SK-N-SH treated with all-trans-retinoic acid at 6 μM for 48 hours (cell line): ENCODE results near the gene ZMIZ1.

Experiments used
- ARNTL ChIP-seq: fragments of 450-650 bp; formaldehyde crosslinking; IDR thresholded peaks from 2 replicates; pipeline ENCODE4 v1.5.0; 2020; ENCODE audit warnings: low read depth, mild to moderate bottlenecking, moderate library complexity, borderline replicate concordance
- BACH2 ChIP-seq: fragments of 250-450 bp; sonication (Bioruptor Pico); IDR thresholded peaks from 2 replicates; pipeline ENCODE4 v1.9.0; 2021; ENCODE audit warnings: mild to moderate bottlenecking, borderline replicate concordance
- CREB5 ChIP-seq: fragments of 250-450 bp; sonication (Bioruptor Pico); IDR thresholded peaks from 2 replicates; pipeline ENCODE4 v1.5.1; 2020; ENCODE audit warnings: low read depth, mild to moderate bottlenecking, moderate library complexity
- PATZ1 ChIP-seq: fragments of 250-450 bp; sonication (Bioruptor Pico); IDR thresholded peaks from 2 replicates; pipeline ENCODE4 v1.8.0; 2020; ENCODE audit warnings: mild to moderate bottlenecking, moderate library complexity, borderline replicate concordance
- RARB ChIP-seq: fragments of 250-450 bp; sonication (Bioruptor Pico); IDR thresholded peaks from 2 replicates; pipeline ENCODE4 v1.8.0; 2021; ENCODE audit warnings: mild to moderate bottlenecking, moderate library complexity
- SNAI2 ChIP-seq: fragments of 250-450 bp; sonication (Bioruptor Pico); IDR thresholded peaks from 2 replicates; pipeline ENCODE4 v1.5.0; 2020; ENCODE audit warnings: mild to moderate bottlenecking, moderate library complexity
- ZFP3 ChIP-seq: fragments of 250-450 bp; sonication (Bioruptor Pico); IDR thresholded peaks from 2 replicates; pipeline ENCODE4 v1.5.0; 2020; ENCODE audit warnings: mild to moderate bottlenecking, moderate library complexity
- TF ChIP-seq, protein P1 (sequence below): fragments of 250-450 bp; sonication (Bioruptor Pico); IDR thresholded peaks from 2 replicates; pipeline ENCODE4 v1.8.0; 2021; ENCODE audit warnings: low read depth, mild to moderate bottlenecking, moderate library complexity, borderline replicate concordance

DNA sequence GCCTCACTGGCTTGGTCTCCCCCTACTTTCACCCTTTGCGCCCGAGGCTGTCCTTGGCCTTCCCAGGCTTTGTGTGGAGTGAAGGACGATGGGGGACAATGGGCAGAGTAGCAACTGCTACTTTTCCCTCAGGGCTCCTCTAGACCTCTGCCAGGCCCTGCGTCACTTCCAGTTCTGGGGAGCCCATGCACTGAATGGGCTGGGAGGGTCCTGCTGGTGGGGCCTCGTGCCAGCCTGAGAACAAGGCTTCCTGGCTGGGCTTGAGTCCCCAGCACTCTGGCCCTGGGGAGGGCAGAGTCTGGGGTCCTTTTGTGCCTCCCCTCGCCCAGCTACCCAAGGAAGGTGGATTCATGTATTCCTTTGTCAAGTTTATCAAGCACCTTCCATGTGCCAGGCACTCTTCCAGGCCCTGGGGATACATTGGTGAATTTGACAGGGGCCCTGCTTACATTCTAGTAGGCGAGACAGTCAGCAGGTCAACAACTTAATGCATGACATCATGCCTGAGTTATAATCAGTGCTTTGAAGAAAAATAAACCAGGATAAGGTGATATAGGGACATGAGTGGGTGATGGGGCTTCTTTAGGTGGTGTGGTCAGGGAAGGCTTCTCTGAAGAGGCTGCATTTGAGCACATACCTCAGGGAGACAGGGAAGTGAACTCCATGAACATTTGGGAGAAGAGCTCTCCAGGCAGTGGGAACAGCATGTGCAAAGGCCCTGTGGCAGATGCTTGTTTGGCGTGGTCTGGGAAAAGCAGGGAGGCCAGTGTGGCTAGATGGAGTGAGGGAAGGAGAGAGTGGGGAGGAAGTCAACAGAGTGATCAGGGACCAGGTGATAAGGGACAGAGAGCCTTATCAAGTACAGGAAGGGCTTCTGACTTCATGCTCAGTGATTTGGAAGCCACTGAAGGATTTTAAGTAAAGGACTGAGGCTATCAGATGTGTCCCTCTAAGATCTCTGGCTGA lies 14.1 kb downstream of the ZMIZ1 start:
- TF ChIP-seq BACH2 (CRISPR knock-in tag) (no peak), ARNTL (CRISPR knock-in tag) (no peak), PATZ1 (CRISPR knock-in tag) (no peak), RARB (no peak), ZFP3 (CRISPR knock-in tag) (no peak), SNAI2 (CRISPR knock-in tag) (no peak), CREB5 (no peak)
- TF ChIP-seq, protein P1, sequence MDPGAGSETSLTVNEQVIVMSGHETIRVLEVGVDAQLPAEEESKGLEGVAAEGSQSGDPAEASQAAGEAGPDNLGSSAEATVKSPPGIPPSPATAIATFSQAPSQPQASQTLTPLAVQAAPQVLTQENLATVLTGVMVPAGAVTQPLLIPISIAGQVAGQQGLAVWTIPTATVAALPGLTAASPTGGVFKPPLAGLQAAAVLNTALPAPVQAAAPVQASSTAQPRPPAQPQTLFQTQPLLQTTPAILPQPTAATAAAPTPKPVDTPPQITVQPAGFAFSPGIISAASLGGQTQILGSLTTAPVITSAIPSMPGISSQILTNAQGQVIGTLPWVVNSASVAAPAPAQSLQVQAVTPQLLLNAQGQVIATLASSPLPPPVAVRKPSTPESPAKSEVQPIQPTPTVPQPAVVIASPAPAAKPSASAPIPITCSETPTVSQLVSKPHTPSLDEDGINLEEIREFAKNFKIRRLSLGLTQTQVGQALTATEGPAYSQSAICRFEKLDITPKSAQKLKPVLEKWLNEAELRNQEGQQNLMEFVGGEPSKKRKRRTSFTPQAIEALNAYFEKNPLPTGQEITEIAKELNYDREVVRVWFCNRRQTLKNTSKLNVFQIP (CRISPR knock-in tag), result no peak
